NK-92 (cell line): Measurements from ENCODE around the gene KDM2B.

Experiments
- DNase-seq: peaks from one replicate; lab custom pipeline; 2025; ENCODE audit not compliant: unreplicated experiment; lab: John Stamatoyannopoulos, UW

Gene KDM2B

DNA sequence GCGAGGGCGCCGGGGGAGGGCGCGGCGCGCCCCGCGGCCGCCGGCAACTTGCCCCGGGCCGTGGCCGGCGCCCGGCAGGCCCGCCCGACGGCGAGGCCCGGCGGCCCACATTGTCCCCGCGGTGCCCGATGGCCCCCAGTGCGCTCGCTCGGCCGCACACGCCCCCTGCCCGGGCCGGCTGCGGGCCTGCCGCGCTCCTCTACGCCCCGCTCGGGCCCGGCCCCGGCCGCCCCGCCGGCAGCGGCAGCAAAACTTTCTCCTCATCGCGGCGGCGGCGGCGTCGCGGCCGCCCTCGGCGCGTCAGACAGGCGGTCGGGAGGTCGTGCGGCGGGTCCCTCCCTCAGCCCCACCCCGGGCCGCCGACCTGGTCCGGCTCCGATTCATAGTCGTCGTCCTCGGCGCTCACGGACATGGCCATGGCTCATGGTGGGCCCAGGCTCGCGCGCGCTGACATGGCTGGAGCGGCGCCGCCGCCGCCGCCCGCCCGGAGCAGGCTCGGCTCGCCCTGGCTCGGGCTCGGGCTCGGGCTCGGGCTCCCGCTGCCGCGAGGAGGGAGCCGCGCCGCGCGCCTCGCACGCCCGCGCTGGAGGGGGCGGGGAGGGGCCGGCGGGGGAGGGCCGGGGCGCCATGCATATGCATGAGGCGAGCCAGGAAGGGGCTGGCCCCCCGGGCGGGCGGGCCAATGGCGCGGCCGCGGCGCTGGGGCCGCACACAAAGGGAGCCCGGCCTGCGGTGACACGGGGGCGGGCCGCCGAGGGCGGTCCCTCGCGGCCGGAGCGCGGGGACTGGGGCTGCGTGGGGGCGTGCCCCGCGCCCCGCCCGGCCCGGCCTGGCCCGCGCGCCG, 113.8 kb downstream of the KDM2B start:
- peak; percentile 8 for DNase-seq

- DNase-seq, result no peak
These were observed 114.7 kb downstream of the KDM2B start for GRCh38 chr12:121465921-121466793.

DNA sequence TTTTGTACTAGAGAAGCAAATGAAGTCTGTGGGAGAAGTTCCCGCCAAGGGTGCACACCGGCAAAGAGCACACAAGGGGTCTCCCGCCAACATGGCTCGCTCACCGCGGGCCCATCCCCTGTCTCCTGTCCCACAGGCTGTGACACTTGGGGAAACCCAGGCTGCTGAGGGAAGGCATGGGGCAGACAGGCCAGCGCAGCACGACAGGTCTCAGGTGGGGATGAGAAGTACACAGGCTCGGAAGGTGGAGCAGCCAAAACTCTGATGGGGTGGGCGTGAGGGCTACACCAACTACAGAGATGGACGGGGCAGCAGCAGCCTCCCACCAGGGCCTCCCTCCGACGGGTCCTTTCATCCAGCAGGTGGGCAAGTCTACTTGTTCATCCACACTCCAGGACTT, 116.5 kb downstream of the KDM2B start:
- no peak for DNase-seq

GRCh38 chr12:121461048-121461447, 119.8 kb downstream of the KDM2B start:
- no peak for DNase-seq

DNA sequence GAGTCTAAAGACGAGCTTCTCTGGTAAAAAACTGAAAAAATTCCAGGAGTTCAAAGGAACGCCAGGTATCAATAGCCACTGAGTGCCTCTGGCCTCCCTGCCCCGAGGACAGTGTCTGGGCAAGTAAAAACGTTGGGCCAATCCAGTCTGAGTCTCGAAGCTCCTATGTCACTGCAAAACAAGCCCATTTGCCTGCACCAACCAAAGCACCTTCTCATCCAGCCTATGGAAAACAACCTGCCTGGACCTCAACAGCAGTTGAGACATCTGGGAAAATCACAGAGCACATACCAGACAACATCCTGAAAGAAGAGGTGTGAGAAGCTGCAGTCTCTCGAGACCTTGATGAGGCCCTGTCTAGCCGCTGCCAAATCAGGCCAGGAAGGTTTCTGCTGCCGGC, 124.3 kb downstream of the KDM2B start:
- no peak for DNase-seq

- no peak for DNase-seq
These were observed 124.9 kb downstream of the KDM2B start for GRCh38 chr12:121455766-121456420.

DNA sequence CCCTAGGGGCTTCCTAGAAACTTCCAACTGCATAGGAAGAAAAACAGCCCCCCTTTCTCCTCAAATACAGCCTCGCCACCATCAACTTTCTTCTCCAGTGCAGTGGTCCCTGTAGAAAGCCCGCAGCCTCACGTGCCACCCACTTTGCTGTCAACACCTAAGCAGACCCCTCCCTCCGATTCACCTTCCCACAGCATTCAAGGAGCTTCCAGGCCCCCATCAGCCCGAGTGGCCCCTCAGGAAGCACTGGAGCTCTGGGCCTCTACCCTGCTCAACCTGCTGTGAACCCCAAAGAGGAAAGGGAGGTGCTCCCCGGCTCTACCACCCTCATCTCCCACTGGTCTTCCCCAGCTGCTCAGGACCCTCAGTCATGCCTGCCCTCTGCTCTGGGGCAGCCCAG, 125.9 kb downstream of the KDM2B start:
- DNase-seq, result no peak

- DNase-seq, result no peak
These were observed 127.2 kb downstream of the KDM2B start for GRCh38 chr12:121453629-121454028.

- DNase-seq, result no peak
These were observed 127.8 kb downstream of the KDM2B start for GRCh38 chr12:121452985-121453360.

DNA sequence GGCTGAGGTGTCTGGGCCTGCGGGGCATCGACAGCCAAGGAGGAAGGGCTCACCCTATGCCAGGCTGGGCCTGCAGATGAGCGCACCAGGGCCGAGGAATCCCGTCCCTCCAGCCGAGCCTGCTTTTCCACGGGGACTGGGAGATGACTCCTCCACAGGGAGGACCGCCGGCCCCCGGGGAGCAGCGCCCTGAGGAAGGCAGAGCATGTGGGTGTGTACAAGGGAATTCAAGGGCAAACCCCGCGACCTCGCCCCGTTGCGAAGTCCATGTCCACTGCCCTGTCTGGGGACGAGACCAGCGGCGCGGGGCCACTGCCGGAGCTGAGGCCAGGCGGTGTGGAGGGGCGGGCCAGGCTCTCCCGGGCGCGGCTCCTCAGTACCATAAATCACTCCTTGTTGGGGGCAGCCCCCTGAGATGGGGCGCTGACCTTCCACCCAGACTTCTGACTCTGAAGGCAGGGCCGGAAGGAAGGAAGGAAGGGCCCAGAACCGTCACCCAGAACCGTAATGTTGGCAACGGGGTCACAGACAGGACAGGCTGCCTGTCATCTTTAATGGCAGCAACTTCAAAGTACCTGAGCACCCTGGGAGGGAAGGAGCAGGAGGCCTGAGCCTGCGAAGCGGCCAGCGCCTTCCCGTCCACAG, 128.4 kb downstream of the KDM2B start:
- no peak for DNase-seq

DNA sequence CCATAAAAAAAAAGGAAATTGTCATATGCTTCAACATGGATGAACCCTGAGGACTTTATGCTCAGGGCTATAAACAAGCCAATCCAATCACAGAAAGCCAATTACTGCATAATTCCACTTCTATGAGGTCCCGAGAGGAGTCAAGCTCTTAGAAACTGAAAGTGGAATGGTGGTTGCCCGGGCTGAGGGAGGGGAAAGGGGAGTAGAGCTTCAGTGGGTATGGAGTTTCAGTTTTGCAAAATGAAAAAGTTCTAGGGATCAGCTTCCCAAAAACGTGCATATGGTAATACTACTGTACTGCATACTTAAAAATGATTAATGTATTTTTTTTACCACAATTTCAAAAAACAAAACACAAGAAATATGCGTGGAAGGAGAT, 128.9 kb downstream of the KDM2B start:
- DNase-seq, result no peak

DNA sequence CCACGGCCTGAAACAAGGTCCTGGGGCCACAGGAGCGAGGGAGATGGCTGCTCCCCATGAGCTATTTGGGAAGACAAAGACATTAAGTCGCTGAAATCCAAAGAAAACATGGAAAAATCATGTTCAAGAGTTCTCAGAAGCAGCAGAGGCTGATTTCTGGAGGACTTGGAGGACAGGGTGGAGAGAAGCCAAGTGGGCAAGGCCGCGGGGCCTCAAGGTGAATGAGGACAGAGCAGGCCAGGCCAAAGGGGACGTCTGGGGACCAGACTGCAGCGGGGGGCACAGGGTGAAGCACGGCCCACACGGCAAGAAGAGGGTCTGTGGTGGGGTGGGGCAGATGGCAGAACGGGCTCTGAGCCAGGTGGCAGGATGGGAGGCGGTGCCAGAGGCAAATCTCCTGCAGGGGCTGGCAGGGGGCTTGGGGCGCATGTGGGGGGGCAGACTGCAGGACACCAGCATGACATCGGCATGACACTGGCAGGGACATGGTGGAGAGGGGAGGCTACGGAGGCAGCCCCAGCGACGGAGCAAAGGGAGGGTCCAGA, 132.0 kb downstream of the KDM2B start:
- DNase-seq, result no peak

- DNase-seq, result no peak
These were observed 134.1 kb downstream of the KDM2B start for GRCh38 chr12:121446750-121447149.

DNA sequence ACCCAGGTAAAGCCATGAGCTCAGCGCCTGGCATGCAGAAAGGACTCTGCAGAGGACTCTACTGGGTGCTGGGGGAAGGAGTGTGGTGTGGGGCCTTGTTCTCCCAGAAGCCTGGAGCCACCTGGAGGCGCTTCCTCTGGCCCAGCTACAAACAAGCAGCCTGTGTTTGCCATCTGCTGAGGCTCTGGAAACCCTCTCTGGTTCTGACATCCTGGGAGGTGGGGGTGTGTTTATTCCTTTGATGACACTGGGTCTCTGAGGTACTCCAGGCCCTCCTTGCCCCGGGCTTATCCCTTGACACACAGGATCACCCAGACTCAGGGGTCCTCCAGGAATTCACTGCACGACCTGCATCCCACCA, 136.0 kb downstream of the KDM2B start:
- no peak for DNase-seq

DNA sequence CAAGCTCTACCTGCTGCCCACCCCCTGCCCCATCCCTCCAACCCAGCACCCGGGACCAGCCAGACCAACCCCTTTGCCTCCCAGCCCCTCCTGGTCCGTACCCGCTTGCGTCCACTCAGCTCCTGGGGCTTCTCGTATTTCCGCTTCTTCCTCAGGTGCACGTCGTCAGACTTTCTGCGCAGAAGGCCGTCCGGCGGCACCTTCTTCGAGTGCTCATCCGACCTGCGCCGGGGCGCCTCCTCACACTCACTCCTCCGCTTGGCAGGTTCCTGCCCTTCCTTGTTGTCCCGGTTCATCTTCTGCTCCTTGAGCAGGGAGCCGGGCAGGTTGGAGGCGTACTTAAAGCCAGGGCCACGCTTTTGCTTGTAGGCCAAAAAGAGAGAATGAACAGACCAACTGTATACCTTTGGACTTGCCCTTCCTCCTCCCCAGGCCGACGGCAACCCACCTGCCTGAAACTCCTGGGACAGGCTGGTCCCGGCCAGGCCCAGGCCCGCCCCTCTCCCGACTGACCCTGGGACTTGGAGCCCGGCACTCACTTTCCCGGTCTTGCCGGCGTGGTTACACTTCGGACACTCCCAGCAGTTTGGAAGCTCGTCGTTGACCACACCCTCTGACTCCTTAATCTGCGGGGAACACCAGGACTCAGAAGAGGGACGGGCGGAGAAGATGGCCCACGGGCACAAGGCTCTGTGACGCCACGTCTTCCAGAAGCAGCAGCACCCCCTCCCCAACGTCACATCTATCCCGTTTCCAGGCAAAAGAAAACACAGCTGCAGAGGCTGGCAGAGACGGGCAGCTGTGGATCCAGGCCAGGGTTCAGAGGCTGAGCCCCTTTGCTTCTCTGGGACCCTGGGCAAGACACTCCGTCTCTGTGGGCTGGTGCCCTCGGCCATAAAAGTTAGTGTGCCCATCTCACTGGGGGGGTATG, 136.6 kb downstream of the KDM2B start:
- no peak for DNase-seq

GRCh38 chr12:121443193-121443870, 137.5 kb downstream of the KDM2B start:
- DNase-seq, result no peak

- no peak for DNase-seq
These were observed 138.5 kb downstream of the KDM2B start for GRCh38 chr12:121442028-121442948.

DNA sequence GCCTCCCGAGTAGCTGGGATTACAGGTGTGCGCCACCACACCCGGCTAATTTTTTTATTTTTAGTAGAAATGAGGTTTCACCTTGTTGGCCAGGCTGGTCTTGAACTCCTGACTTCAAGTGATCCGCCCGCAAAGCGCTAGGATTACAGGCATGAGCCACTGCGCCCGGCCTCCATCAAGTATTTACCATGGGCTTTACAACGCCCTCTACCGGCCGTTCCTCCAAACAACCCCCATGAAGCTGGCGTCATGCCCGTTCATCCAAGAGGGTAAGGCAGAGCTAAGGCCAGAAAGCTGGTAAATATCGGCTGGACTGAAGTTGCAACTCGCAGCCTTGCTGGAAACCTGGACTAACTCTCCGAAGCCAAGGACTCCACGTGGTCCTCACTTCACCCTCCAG, 139.3 kb downstream of the KDM2B start:
- DNase-seq, result no peak
